Effector memory CD4-positive, alpha-beta T cell (primary cell): ENCODE results near the gene SRGAP3.

Experiments
- DNase-seq, 3 donors: peaks; one replicate each; pipeline ENCODE4 v3.0.0-alpha.2; 2020
- H3K27ac ChIP-seq: 2 replicates; pipeline ENCODE4 v1.7.0; 2013; ENCODE audit warnings: mild to moderate bottlenecking, low read length, moderate library complexity; ENCODE audit not compliant: insufficient read depth, poor library complexity, severe bottlenecking
- H3K27me3 ChIP-seq: replicated peaks from 2 replicates; pipeline ENCODE4 v1.7.0; 2013; ENCODE audit warnings: mild to moderate bottlenecking, low read length; ENCODE audit not compliant: insufficient read depth, control insufficient read depth, poor library complexity, severe bottlenecking
- H3K36me3 ChIP-seq: 2 replicates; pipeline ENCODE4 v1.7.0; 2013; ENCODE audit warnings: mild to moderate bottlenecking, low read length, moderate library complexity; ENCODE audit not compliant: control insufficient read depth, insufficient read depth
- H3K4me1 ChIP-seq: 2 replicates; pipeline ENCODE4 v1.7.0; 2013; ENCODE audit warnings: low read length, mild to moderate bottlenecking; ENCODE audit not compliant: control insufficient read depth, insufficient read depth, poor library complexity, severe bottlenecking
- H3K4me3 ChIP-seq: 2 replicates; pipeline ENCODE4 v1.7.0; 2013; ENCODE audit warnings: low read length, low read depth, mild to moderate bottlenecking; ENCODE audit not compliant: insufficient read depth, poor library complexity, severe bottlenecking
- H3K9me3 ChIP-seq: 2 replicates; pipeline ENCODE4 v1.7.0; 2013; ENCODE audit warnings: mild to moderate bottlenecking, low read length, moderate library complexity; ENCODE audit not compliant: control insufficient read depth

The SRGAP3 gene

DNA sequence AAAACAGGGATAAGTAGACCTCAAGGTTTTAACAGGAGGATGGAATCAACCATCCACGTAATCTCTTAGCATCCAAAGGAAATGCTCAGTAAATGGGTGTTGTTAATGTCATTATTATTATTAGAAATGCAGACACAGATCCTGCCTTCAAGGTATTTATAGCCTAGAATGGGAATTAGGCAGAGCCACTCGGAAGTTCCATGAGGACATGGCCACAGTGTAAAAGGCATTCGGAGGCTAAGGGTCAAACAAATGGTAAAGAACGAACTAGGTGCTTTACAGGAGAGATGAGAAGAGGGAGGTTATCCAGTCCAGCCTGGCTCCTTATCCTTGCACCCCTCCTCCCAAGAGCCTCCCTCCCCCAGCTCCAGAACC lies 65.0 kb downstream of the SRGAP3 start:
- peaks cover 6% of the 10 kb centered on the region for H3K4me1 ChIP-seq
- no peak for DNase-seq
- H3K36me3 ChIP-seq: no peaks in the 10 kb centered on the region
- no peaks in the 10 kb centered on the region for H3K9me3 ChIP-seq
- H3K27ac ChIP-seq: no peak overlapping the region
- H3K4me3 ChIP-seq: no peak overlapping the region
- no peaks in the 10 kb centered on the region for H3K27me3 ChIP-seq

- no peaks in the 10 kb centered on the region for H3K9me3 ChIP-seq
- H3K36me3 ChIP-seq: no peaks in the 10 kb centered on the region
- peaks cover 6% of the 10 kb centered on the region for H3K4me1 ChIP-seq
- H3K4me3 ChIP-seq: no peak overlapping the region
- no peak for DNase-seq
- no peak overlapping the region for H3K27ac ChIP-seq
- no peaks in the 10 kb centered on the region for H3K27me3 ChIP-seq
Measured at GRCh38 chr3:9183811-9184460, 65.5 kb downstream of the SRGAP3 start.

- no peak for DNase-seq
- no peaks in the 10 kb centered on the region for H3K36me3 ChIP-seq
- peaks cover 6% of the 10 kb centered on the region for H3K4me1 ChIP-seq
- no peaks in the 10 kb centered on the region for H3K9me3 ChIP-seq
- no peak overlapping the region for H3K4me3 ChIP-seq
- H3K27me3 ChIP-seq: no peaks in the 10 kb centered on the region
- H3K27ac ChIP-seq: no peak overlapping the region
Measured at GRCh38 chr3:9183011-9183410, 66.4 kb downstream of the SRGAP3 start.

GRCh38 chr3:9180764-9181117 lies 68.7 kb downstream of the SRGAP3 start:
- no peak overlapping the region for H3K27ac ChIP-seq
- H3K4me3 ChIP-seq: peak overlapping the region; percentile 26
- peaks cover 6% of the 10 kb centered on the region for H3K4me1 ChIP-seq
- DNase-seq: no peak
- H3K9me3 ChIP-seq: no peaks in the 10 kb centered on the region
- no peaks in the 10 kb centered on the region for H3K36me3 ChIP-seq
- no peaks in the 10 kb centered on the region for H3K27me3 ChIP-seq

DNA sequence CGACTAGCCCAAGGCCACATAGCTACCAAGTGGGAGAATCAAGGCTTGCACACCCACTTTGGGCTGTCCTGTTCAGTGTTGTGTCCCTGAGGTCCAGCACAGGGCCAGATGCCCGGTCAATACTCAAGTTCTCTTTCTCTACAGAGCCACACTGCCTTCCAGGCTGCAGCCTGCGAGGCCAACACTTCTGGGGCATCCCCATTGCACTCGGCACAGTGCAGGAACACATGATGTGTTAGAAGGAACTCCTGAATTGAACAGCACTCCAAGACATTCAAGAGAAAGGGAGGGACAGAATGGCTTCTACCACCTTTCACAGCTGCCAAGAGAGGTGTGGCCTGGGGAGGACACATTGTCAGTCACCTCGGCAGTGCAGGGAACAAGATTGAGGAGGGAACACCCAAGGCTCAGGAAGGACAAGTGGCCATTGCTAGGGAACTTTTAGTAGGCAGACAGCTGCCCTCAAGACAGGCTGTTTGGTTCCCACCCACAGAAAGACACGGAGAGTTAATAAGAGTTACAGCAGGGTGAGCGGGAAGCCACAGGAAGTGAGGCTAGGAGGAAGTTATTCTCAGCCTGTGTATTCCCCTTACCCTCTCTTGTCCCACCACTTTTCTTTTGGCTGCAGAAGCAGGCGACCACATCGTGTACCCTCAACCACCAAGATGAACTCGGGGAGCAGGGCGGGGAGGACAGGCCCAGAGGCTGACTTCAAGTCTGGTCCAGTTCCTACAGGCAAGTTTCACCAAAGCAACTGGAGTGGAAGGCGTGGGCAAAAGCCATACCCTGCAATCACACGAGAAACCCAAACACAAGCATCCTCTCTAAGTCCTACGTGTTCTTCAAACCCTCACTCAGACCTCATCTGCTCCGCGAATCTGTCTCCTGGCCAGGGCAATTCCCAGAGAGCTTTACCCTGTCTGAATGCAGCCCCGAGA lies 69.4 kb downstream of the SRGAP3 start:
- Histone ChIP-seq H3K27ac (no peak overlapping the region), H3K27me3 (no peaks in the 10 kb centered on the region), H3K4me3 (peak overlapping the region; percentile 26), H3K36me3 (no peaks in the 10 kb centered on the region), H3K9me3 (no peaks in the 10 kb centered on the region), H3K4me1 (peaks cover 6% of the 10 kb centered on the region)
- no peak for DNase-seq

GRCh38 chr3:9178697-9179096 lies 70.7 kb downstream of the SRGAP3 start:
- Histone ChIP-seq H3K36me3 (no peaks in the 10 kb centered on the region), H3K9me3 (no peaks in the 10 kb centered on the region), H3K4me1 (peaks cover 6% of the 10 kb centered on the region), H3K27me3 (no peaks in the 10 kb centered on the region), H3K27ac (no peak overlapping the region), H3K4me3 (no peak overlapping the region)
- DNase-seq: no peak

DNA sequence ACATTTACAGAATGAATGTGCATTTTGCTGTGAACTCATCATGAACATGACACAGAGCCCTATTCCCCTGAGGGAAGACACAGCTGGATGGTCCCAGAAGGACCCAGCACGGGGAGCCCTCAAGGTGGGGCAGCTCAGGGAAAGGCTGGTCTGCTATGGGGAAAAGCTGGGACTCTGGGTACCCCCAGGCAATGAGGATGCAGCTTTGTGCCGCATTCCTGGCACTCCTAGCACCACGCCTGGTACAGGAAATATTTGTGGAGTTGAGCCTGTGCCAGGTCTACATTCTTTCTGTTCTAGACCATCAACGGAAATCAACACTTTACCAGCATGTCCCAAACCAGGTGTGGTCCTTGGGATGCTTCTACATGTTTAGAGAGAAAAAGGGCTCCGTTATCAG lies 74.0 kb downstream of the SRGAP3 start:
- no peak for DNase-seq
- H3K36me3 ChIP-seq: no peaks in the 10 kb centered on the region
- H3K27ac ChIP-seq: no peak overlapping the region
- H3K9me3 ChIP-seq: no peaks in the 10 kb centered on the region
- no peaks in the 10 kb centered on the region for H3K27me3 ChIP-seq
- peaks cover 11% of the 10 kb centered on the region for H3K4me1 ChIP-seq
- no peak overlapping the region for H3K4me3 ChIP-seq

DNA sequence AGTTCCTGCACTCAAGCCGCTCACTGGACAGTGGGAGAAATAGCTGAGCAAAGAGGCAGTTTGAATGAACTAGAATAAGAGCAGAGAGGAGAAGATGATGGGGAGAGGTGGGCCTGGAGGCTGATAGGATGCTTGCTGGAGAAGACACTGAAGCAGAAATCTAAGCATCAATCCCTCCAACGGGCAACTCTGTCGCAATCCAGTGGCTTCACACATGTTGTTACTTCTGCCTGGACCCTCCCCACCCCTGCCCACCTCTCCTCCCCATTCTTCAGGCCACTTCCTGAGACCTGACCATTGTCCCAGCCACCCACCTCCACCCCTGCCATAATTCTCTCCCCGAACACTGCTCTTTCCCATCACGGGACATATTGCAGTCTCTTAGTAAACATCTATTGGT lies 76.0 kb downstream of the SRGAP3 start:
- no peaks in the 10 kb centered on the region for H3K27me3 ChIP-seq
- no peak overlapping the region for H3K4me3 ChIP-seq
- no peak for DNase-seq
- H3K4me1 ChIP-seq: peaks cover 29% of the 10 kb centered on the region
- H3K36me3 ChIP-seq: no peaks in the 10 kb centered on the region
- no peak overlapping the region for H3K27ac ChIP-seq
- H3K9me3 ChIP-seq: no peaks in the 10 kb centered on the region

DNA sequence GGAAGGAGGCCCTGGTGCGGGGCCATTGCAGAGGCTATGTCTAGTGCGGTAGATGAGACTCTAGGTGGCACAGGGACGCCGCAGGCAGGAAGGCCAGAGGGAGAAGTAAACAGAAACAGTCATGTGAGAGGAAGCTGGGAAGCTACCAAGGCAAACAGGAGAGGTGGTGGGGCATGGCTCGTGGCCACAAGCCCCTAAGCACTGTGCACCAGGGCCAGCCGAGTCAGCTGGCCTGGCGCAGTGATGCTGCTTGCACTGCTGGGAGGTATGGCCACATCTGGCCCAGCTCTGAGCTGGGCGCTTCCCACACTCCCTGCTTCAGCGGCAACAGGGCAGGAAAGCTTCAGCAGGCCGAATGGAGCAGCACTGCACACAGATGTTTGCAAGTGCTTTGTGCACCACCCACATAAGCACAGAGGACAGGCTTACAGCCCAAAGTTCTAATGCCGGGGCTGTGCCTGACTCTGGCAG lies 76.6 kb downstream of the SRGAP3 start:
- Histone ChIP-seq H3K9me3 (no peaks in the 10 kb centered on the region), H3K27me3 (no peaks in the 10 kb centered on the region), H3K4me1 (peaks cover 34% of the 10 kb centered on the region), H3K36me3 (no peaks in the 10 kb centered on the region), H3K4me3 (no peak overlapping the region), H3K27ac (no peak overlapping the region)
- no peak for DNase-seq

DNA sequence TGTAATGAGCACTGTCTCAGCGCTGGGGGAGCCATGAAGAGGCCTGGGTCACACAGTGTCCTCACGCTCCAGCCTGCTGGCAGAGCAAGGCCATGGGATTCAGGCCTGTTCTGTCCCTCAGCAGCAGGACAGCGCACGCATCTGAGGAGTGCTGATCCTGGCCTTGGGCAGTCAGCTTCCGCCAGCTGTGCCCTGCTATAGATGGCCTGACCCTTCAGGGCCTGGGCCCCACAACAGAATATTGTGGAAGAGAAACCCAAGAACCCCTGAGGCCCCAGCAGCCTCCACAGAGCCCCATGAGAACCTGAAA lies 78.6 kb downstream of the SRGAP3 start:
- H3K27me3 ChIP-seq: no peaks in the 10 kb centered on the region
- H3K4me3 ChIP-seq: no peak overlapping the region
- H3K4me1 ChIP-seq: peaks cover 34% of the 10 kb centered on the region
- H3K9me3 ChIP-seq: no peaks in the 10 kb centered on the region
- no peaks in the 10 kb centered on the region for H3K36me3 ChIP-seq
- no peak for DNase-seq
- no peak overlapping the region for H3K27ac ChIP-seq
